GM12874 (cell line): ENCODE measurements around the gene SYT1.

Source experiments
- TF ChIP-seq, protein P1 (sequence below): IDR thresholded peaks from 2 replicates; pipeline ENCODE4 v1.5.1; 2011; ENCODE audit warnings: low read depth, mild to moderate bottlenecking, control low read depth, low read length, moderate library complexity; ENCODE audit not compliant: insufficient read depth

SYT1 gene

DNA sequence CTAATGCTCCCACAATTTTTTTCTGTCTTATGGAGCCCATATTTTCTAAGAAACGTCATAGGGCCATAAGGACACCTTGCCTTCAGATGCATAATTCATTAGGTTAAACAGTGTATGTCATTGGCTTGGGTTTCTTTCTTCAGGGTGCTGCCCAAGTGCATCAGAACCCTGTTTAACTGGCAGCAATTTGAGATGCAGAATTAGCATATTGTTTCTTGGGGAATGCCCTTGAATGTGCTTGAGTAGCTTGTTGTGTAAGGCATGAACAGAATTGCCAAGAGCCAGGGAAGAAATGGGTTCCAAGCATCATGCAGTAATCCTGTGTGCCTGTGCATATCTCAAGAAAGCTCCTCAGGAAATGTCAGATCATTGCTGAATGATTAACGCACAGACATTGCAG, 277.2 kb downstream of the SYT1 start:
- TF ChIP-seq, protein P1, sequence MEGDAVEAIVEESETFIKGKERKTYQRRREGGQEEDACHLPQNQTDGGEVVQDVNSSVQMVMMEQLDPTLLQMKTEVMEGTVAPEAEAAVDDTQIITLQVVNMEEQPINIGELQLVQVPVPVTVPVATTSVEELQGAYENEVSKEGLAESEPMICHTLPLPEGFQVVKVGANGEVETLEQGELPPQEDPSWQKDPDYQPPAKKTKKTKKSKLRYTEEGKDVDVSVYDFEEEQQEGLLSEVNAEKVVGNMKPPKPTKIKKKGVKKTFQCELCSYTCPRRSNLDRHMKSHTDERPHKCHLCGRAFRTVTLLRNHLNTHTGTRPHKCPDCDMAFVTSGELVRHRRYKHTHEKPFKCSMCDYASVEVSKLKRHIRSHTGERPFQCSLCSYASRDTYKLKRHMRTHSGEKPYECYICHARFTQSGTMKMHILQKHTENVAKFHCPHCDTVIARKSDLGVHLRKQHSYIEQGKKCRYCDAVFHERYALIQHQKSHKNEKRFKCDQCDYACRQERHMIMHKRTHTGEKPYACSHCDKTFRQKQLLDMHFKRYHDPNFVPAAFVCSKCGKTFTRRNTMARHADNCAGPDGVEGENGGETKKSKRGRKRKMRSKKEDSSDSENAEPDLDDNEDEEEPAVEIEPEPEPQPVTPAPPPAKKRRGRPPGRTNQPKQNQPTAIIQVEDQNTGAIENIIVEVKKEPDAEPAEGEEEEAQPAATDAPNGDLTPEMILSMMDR, result no peak

DNA sequence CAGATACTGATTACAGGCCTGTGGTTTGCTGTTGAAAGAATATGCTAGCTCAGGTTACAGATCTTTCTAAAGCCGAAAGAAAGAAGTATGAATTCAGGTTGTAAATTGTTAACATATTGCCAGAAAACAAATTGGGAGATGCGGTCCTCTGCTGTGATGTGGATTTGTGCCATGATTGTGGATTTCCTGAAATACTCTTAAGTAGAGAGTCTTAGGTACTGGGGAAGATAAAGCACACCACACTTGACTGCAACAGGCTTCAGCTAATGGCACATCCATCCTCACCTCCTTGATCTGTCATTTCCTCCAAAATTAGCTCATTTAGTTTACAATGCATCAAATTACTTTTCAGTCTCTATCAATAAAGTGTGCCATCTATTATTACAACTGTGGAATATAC, 279.2 kb downstream of the SYT1 start:
- TF ChIP-seq, protein P1, result no peak

DNA sequence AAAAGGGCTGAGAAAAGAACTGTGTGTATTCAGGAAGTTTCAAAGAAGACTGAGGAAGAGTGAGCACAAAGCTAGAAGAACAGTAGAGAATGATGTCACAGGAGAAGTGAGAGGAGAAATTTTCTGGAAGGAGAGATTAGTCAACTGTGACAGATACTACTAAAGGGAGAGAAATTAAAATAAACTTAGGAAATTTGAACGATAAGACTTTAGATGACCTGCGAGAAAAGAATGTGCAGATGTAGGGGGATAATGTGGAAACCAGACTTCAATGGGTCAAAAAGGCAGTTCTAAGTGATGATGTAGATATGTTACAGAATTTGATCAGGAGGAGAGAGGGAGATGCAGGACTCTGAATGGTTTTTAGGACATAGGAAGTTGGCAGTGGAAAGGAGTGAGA, 287.4 kb downstream of the SYT1 start:
- TF ChIP-seq, protein P1, result no peak

DNA sequence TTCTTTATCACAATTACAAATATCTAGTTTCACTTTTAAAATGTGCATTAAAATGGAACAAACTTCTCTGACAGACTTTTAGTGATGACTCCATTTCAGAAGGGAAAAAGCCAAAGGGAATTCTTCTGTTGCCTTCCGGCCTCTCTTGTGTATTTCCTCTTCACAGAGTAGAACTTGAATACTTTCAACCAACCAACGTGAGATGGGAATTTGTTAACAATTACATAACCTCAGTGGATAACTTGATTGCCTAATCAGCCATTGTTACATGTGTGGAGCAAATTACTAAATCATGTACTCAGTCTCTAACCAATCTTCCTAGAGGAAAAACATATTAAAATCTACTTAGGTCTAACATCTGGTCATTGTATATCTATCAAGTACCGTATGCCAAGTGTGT, 291.1 kb downstream of the SYT1 start:
- TF ChIP-seq, protein P1, result no peak

DNA sequence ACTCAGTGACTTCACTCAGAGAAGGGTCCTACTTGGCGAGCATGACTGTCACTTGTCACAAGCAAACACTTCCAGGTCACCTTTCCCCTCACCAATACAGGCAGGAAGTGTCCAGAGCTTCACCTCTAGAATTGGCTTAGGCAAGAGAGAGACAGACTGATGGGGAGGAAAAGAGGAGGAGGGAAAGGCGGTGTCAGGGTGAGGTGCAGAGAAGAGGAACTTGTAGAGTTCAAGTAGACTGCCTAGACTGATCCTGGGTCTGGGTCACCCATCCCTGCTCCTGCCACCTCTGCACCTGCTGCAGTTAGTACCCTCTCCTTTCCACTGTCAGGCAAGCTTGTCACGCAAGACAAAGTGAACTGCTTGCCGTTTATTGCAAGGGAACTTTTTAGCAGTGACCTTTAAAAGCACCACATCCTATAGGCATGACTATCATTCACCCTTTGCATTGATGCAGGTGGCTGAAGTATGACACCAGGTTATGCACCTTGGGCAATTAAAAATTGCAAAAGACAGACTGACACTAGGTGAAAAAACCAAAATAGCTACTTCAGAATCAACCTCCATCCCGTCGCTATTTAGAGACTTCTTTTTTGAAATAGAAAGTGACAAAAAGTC, 292.4 kb downstream of the SYT1 start:
- TF ChIP-seq, protein P1, result no peak

DNA sequence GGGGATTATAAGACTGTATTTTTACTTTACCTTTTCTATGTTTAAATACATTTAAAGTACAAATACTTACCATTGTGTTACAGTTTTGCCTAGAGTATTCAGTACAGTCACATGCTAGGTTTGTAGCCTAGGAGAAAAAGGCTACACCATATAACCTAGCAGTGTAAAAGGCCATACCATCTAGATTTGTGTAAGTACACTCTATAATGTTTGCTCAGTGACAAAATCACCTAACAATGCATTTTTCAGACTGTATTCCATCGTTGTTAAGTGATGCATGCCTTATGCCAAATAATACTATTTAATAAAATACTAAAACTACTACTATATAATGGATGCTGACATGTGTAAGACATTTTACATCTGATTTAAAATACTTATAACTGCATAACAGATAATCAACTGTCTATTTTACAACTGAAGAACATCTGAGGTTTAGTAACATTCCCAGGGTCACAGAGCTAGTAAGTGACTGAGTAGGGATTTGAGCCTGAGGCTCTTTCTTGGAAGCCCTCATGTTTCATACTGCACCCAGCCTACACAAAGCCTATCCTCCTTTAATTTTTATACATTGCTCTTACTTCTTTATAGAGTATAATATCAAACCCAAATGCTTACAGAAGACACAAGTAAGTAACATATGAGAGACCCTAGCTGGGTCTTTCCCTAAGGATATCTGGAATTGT, 296.8 kb downstream of the SYT1 start:
- TF ChIP-seq, protein P1, result no peak

DNA sequence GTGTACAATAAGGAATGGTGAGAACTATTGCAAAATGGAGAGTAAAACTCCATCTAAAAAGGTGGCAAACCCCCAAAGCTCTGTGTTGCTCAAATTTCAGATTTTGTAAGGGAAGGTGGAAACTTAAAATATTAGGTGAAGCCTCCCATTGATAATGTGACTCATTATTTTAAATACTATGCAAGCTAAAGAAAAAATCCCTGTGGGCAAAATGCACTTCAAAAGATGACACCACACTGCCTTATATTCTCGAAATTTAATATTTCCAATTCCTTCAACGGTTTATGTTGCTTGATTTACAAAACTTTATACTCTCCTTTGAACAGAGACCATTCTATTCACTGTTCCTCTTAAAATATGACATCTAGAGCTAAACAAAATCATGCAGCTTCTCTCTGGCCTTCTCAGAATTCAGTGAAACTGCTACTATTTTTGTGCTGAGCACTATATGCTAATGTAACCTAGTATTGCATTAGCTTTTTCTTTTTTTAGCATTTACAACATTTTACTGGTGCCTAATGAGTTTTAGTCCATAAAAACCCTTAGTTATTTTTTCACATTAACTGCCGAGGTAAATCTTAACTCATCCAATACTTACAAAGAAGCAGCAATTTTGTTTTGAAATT, 297.7 kb downstream of the SYT1 start:
- TF ChIP-seq, protein P1, result no peak
